Common myeloid progenitor, CD34-positive (primary cell): ENCODE results near the gene ALX4.

ENCODE experiments used
- CTCF ChIA-PET: fragments of 350-600 bp; sonication (Branson Sonifier 250); formaldehyde crosslinking; loops from one replicate; lab custom pipeline; 2021; ENCODE audit warnings: antibody characterized with exemption; lab: Charles Lee
- POLR2A ChIA-PET: fragments of 350-600 bp; sonication (Branson Sonifier 250); formaldehyde crosslinking; loops from one replicate; lab custom pipeline; 2021; ENCODE audit warnings: antibody characterized with exemption; lab: Charles Lee
- DNase-seq, 3 donors: peaks; one replicate each; pipeline versions ENCODE4 v3.0.0 to v3.0.0-alpha.2; 2013
- H3K27ac ChIP-seq, 2 experiments: 1 replicate in 1 of 2; 2 replicates in 1 of 2; pipeline ENCODE4 v1.7.0; 2013; ENCODE audit warnings: inconsistent platforms in 2 of 2, low read length in 2 of 2, mild to moderate bottlenecking in 2 of 2, low read depth in 1 of 2, moderate library complexity in 1 of 2; ENCODE audit not compliant: severe bottlenecking in 2 of 2, insufficient read depth in 1 of 2, poor library complexity in 1 of 2
- H3K27me3 ChIP-seq, 5 experiments: replicated peaks in 2 of 5; 1 replicate in 3 of 5; 2 replicates in 2 of 5; pipeline versions ENCODE4 v1.6.1 to v1.7.0; 2013; ENCODE audit warnings: low read length in 4 of 5, mild to moderate bottlenecking in 2 of 5, moderate library complexity in 2 of 5, inconsistent platforms in 1 of 5; ENCODE audit not compliant: insufficient read depth in 5 of 5, control insufficient read depth in 4 of 5
- H3K36me3 ChIP-seq, 4 experiments: 1 replicate in 2 of 4; 2 replicates in 2 of 4; pipeline versions ENCODE4 v1.6.1 to v1.7.0; 2013; ENCODE audit warnings: low read length in 3 of 4, control low read depth in 1 of 4, mild to moderate bottlenecking in 1 of 4; ENCODE audit not compliant: control insufficient read depth in 4 of 4, insufficient read depth in 4 of 4
- H3K4me1 ChIP-seq, 4 experiments: 1 replicate in 3 of 4; 2 replicates in 1 of 4; pipeline versions ENCODE4 v1.6.1 to v1.7.1; 2013; ENCODE audit warnings: low read length in 3 of 4, mild to moderate bottlenecking in 3 of 4, control low read depth in 1 of 4, inconsistent platforms in 1 of 4, moderate library complexity in 1 of 4; ENCODE audit not compliant: control insufficient read depth in 4 of 4, insufficient read depth in 4 of 4; ENCODE audit errors: control extremely low read depth in 1 of 4
- H3K4me3 ChIP-seq, 7 experiments: 1 replicate in 4 of 7; 2 replicates in 3 of 7; pipeline versions ENCODE4 v1.5.1 to v1.7.0; 2013; ENCODE audit warnings: mild to moderate bottlenecking in 7 of 7, low read length in 6 of 7, moderate library complexity in 6 of 7, inconsistent platforms in 2 of 7, low read depth in 2 of 7, control low read depth in 1 of 7; ENCODE audit not compliant: insufficient read depth in 4 of 7, control insufficient read depth in 1 of 7; ENCODE audit errors: extremely low read depth in 1 of 7
- H3K9me3 ChIP-seq, 5 experiments: 1 replicate in 4 of 5; 2 replicates in 1 of 5; pipeline versions ENCODE4 v1.6.1 to v1.7.1; 2013; ENCODE audit warnings: low read length in 4 of 5, mild to moderate bottlenecking in 2 of 5, inconsistent platforms in 1 of 5, low read depth in 1 of 5, moderate library complexity in 1 of 5; ENCODE audit not compliant: control insufficient read depth in 4 of 5, insufficient read depth in 2 of 5; ENCODE audit errors: control extremely low read depth in 1 of 5
- WGBS: methylation state at CpG from one replicate; pipeline ENCODE4 v1.1.5; 2013; ENCODE audit not compliant: insufficient coverage; 5-methylcytosine and 5-hydroxymethylcytosine counted together

Gene ALX4

GRCh38 chr11:44277196-44278090 is 32.5 kb downstream of the ALX4 start:
- Histone ChIP-seq H3K27ac (no peak overlapping the region), H3K9me3 (peaks cover 0 to 5% (median 3%) of the 10 kb centered on the region in 5 experiments), H3K4me3 (no peak overlapping the region), H3K4me1 (no peaks in the 10 kb centered on the region), H3K27me3 (peaks cover 0 to 5% (median 0%) of the 10 kb centered on the region in 5 experiments), H3K36me3 (no peaks in the 10 kb centered on the region)
- ChIA-PET POLR2A (interaction anchor here (0.6 kb wide), 1 partner anchor 100 kb away, joined by 6 read pairs; no protein-coding TSS in a partner anchor), CTCF (interaction anchor here (1.3 to 1.7 kb wide), 2 partner anchors 9 to 11 kb away, joined by 3 to 7 read pairs; no protein-coding TSS in a partner anchor)
- DNase-seq = no peak
- 94% methylated on average over 15 of the region's 18 CpGs for WGBS

GRCh38 chr11:44275961-44276550 is 33.9 kb downstream of the ALX4 start:
- ChIA-PET POLR2A (no interaction called here), CTCF (no interaction called here)
- no peak for DNase-seq
- peaks cover 0 to 5% (median 0%) of the 10 kb centered on the region in 5 experiments for H3K27me3 ChIP-seq
- H3K36me3 ChIP-seq = no peaks in the 10 kb centered on the region
- H3K4me1 ChIP-seq = no peaks in the 10 kb centered on the region
- H3K9me3 ChIP-seq = peaks cover 0 to 5% (median 3%) of the 10 kb centered on the region in 5 experiments
- WGBS = 93% methylated on average over 5 of the region's 7 CpGs
- H3K27ac ChIP-seq = no peak overlapping the region
- H3K4me3 ChIP-seq = no peak overlapping the region

GRCh38 chr11:44275241-44275640 is 34.7 kb downstream of the ALX4 start:
- no peak for DNase-seq
- ChIA-PET POLR2A (interaction anchor here (0.6 kb wide), 1 partner anchor 475 kb away, joined by 7 read pairs; no protein-coding TSS in a partner anchor), CTCF (no interaction called here)

GRCh38 chr11:44274404-44274803 is 35.5 kb downstream of the ALX4 start:
- Histone ChIP-seq H3K27ac (no peak overlapping the region), H3K36me3 (no peaks in the 10 kb centered on the region), H3K9me3 (peaks cover 0 to 5% (median 3%) of the 10 kb centered on the region in 5 experiments), H3K4me3 (no peak overlapping the region), H3K27me3 (no peaks in the 10 kb centered on the region), H3K4me1 (no peaks in the 10 kb centered on the region)
- ChIA-PET CTCF (no interaction called here), POLR2A (no interaction called here)
- WGBS = 86% methylated on average over 1 of the region's 1 CpG
- DNase-seq = no peak

More at GRCh38 chr11:44275241-44275640, 34.7 kb downstream of the ALX4 start:
- H3K36me3 ChIP-seq = no peaks in the 10 kb centered on the region
- H3K9me3 ChIP-seq = peaks cover 0 to 5% (median 3%) of the 10 kb centered on the region in 5 experiments
- no peak overlapping the region for H3K4me3 ChIP-seq
- peaks cover 0 to 2% (median 0%) of the 10 kb centered on the region in 5 experiments for H3K27me3 ChIP-seq
- no peak overlapping the region for H3K27ac ChIP-seq
- no peaks in the 10 kb centered on the region for H3K4me1 ChIP-seq
- whole genome bisulfite sequencing = 100% methylated on average over 8 of the region's 10 CpGs

GRCh38 chr11:44271286-44271685 is 38.7 kb downstream of the ALX4 start:
- DNase-seq = no peak
- Histone ChIP-seq H3K36me3 (no peaks in the 10 kb centered on the region), H3K9me3 (peaks cover 0 to 5% (median 3%) of the 10 kb centered on the region in 5 experiments), H3K4me3 (no peak overlapping the region), H3K4me1 (no peaks in the 10 kb centered on the region), H3K27ac (no peak overlapping the region), H3K27me3 (no peaks in the 10 kb centered on the region)
- ChIA-PET POLR2A (no interaction called here), CTCF (no interaction called here)
- 98% methylated on average over 5 of the region's 6 CpGs for WGBS

- no peaks in the 10 kb centered on the region for H3K36me3 ChIP-seq
- peaks cover 0 to 5% (median 3%) of the 10 kb centered on the region in 5 experiments for H3K9me3 ChIP-seq
- POLR2A ChIA-PET = no interaction called here
- no peak overlapping the region for H3K4me3 ChIP-seq
- H3K27me3 ChIP-seq = no peaks in the 10 kb centered on the region
- no peaks in the 10 kb centered on the region for H3K4me1 ChIP-seq
- CTCF ChIA-PET = no interaction called here
- WGBS = 95% methylated on average over 20 of the region's 20 CpGs
- no peak overlapping the region for H3K27ac ChIP-seq
- no peak for DNase-seq
These were observed 39.3 kb downstream of the ALX4 start for GRCh38 chr11:44270403-44271273.
